ENCODE results near the gene JAML.

JAML gene

DNA sequence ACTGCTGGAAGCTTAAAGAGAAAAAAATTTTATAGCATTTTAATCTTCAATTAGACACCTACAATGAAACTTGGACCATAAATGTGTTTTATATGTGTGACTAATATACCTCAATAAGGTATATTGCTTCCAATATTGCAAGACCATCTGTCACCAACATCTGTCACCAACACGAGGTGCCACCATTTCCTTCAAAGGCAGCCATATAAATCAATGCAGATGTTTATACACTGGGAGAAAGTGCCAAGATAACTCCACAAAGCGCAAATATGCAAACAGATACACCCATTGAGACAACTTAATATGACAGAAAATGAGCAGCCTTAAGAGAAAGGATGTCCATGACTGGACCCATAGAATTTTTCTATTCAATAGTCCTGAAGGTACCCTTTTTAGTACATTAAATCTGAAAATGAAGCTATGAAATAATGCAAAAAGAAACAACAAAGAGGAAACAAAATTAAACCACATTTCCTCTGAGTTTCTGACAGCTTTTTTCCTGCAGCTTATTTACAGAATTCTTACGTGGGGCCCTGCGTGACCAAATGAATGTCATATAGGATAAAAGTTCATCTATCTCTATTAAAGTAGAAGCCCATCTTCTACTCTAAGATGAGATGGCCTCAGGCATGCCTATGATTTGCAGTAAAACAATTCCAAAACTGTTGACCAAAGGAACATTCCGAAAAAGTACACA lies 14.8 kb upstream of the JAML start:
- DNase-seq (ENCODE audit: low spot score), result no peak

DNA sequence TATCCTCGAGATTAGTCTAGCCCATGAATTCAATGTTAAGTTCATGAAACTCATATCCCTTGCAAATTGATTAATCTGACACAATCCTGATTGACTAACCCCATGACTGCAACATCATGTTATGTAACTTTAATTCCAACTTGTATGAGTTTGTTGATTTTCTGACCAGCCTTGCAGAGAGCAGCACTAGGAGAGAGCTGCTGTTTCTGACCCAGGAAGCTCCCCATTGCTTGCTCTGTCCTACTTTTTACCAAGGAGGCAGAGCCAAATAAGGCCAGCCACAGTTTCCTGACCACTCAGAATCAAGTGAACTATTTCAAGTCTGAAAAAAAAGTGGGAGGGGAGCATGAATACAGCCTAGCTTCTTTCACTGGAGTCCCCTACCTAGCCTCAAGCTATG lies 14.1 kb upstream of the JAML start:
- DNase-seq (ENCODE audit: low spot score), result no peak

DNA sequence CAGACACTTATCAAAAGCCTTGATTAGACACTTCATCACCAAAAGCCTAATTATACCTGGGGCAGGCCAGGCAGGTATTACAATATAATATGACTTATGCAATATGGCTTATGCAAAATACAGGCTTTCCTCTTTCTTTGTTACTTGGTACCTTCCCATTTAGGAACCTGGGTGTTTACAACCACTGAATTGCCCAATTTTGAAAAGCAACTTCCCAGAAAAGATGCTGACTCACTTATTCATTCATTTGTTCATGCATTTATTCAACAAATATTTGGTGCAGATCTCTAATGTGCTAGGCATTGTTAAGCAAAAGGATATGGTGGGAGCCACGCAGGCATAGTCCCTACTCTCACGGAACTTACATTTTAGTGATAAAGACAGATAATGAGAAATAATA lies 13.6 kb upstream of the JAML start:
- no peak for DNase-seq (ENCODE audit: low spot score)

DNA sequence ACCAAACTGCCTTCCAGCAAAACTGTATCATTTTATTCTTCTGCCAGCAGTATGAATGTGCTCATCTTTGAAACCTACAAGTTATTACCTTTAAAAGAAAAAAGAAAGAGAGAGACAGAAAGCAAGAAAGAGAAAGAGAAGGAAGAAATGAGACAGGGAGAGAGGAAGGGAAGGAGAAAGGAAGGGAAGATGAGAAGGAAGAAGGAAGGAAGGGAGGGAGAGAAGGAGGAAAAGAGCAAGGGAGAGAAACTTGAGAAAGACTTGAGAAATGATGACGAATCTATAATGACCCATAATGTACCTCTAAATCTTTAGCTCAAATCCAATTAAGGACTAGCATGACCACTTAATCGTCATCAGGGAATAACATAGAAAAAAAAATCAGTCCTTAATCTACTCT lies 11.4 kb upstream of the JAML start:
- no peak for DNase-seq (ENCODE audit: low spot score)

DNA sequence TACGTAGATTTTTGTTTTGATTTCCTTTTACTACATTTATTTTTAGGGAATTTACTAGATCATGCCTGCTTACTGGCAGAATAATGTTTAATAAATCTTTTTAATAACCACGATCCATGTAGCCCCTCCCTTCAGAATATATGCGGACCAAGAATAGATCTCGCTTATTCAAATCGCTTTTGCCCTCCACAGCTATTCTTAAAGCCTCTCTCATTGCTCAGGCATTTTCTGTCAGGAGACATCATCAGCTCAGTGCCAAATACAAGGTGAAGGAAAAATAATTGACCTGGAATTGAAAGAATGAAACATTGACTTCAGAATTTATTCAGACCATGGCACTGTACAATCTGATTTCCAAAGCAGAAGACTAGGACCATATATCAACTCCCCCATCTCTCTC lies 10.0 kb upstream of the JAML start:
- DNase-seq (ENCODE audit: low spot score), result no peak

DNA sequence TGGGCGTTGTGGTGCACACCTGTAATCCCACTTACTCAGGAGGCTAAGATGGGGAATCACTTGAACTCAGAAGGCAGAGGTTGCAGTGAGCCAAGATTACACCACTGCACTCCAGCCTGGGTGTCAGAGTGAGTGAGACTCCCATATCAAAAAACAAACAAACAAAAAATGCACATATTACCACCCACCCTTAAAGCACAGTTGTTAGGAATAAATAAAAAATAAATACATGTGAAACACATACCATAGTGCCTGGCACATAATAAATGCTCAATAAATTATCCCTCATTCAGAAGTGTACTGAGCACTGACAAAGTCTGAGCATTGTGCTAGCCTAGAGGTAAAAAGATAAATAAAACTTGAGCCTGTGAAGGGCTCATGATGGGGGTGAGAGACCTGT lies 9.0 kb upstream of the JAML start:
- no peak for DNase-seq (ENCODE audit: low spot score)

DNA sequence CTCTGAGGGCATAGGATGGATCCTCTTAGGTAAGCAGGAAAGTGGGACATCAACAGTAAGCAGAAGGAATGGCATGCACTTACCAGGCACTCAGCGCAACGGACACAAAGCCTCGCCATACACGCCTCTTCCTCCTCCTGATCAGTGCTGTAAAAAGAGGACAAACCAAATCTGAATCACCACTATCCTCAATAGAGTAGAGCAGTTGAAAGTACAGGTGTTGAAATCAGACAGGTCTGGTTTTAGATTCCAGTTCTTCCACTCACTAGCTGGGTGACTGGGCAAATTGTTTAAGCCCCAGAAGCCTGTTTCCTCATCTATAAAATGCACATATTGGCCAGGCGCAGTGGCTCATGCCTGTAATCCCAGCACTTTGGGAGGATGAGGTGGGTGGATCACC lies 8.6 kb upstream of the JAML start:
- DNase-seq (ENCODE audit: low spot score), result no peak

DNA sequence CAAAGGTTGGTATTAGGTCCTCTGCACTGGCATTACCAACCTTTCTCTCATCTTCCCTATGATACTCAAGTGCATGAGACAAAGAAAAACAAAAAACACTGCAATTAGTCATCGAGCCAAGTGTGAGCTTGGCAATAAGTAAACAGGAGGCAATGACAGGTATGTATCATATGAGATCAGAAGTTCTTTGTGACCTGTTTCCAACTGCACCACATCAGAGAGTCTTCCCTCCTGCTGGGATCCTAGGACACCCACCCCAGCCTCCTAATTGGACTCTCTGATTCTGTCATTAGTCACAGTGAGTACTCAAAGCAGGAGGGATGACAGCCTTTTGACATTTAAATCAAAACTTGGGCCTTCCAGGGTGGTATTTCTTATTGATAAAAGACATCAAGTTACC lies 7.8 kb upstream of the JAML start:
- no peak for DNase-seq (ENCODE audit: low spot score)

DNA sequence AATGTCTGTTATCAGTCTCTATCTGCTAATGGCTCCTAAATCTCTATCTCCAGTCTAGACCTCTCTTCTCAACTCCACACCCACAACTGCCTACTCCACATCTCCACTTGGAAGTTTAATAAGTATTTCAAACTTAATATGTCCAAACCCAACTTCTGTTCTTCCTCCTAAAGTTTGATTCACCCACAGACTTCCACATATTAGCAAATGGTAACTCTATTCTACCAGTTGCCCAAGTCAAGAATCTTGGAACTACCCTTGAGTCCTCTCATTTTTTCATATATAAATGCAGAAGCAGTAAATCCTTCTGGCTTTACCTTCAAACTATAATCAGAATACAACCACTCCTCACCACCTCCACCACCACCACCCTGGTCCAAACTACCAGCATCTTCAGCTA lies 6.7 kb upstream of the JAML start:
- DNase-seq (ENCODE audit: low spot score), result no peak

DNA sequence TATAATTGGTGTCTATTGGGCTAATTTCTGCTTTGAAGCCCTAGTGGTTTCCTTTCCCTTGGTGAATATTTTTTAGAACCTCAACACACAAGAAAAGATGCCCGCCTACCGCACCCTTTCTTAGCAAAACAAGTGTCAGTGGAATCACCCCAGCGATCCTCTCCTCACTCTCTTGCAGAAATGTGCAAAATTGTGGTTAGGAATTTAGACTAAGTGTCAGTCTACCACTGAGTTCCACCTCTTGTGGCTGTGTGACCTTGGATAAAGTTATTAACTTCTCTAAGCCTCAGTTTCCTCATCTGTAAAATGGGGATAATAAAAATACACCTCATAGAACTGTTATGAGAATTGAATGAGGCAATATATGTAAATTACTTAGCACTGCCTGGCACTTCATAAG lies 5.3 kb upstream of the JAML start:
- no peak for DNase-seq (ENCODE audit: low spot score)

DNA sequence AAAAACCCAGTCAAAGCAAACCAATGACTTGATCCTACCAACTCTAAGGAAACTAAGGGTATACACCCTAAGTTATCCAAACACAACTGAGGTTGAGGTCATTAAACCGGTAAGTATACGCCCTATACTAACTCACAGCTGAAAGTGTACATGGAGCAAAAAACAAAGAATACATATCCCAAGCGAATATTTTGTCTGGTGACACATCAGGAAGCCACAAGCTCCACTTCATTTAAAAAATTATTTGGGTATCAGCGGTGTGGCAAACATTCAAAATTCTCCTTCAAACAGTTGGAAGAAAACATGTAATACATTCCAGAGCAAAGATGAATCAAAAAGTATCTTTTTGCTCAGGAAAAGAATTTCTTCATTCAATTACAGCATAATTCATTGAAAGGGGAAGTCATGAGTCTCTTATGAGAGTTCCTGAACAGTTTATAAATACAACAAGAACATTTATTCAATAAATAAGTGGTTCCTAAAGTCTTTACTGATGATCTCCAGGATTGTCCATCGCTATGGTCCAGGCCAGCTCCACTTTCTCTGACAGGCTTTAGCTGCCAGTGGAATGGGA lies 4.5 kb upstream of the JAML start:
- no peak for DNase-seq (ENCODE audit: low spot score)

DNA sequence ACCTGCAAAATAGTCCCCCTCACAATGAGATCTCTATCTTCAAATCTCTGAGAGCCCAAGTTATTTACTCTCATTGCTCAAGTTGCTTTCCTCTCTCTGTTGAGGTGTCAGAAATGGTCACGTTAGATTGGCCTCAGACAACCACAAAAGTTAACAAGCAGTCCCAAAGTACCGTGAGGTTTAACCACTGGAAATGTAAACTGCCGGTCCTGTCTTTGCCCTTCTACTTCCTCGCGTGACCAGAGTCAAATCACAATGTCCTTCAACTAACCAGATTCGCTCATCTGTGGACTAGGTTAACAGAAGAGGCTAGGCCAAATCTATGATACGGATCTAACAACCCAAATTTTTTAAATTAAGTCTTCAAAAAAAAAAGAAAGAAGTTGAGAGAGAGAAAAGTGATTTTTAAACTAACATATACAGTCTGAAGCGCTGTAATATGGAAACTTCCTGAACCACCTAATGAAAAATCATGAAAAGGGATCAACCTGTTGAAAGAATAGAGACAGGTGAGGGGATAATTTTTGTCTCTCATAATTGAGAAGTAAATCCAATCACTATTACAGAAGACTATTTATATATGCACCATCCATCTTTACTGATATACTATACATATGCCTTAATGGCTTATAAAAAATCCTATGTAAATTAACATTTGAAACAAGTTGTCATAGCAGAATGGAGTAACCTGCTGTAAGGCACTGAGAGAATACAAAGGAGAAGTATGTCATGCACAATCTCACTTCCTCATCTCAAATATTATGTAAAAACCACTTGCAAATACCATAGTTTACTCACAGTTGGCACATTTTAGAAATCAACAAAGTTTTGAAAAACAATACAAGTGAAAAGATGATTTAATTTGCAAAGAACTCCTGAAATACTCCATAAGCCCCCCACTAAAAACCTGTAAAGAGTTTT lies 3.3 kb upstream of the JAML start:
- no peak for DNase-seq (ENCODE audit: low spot score)

DNA sequence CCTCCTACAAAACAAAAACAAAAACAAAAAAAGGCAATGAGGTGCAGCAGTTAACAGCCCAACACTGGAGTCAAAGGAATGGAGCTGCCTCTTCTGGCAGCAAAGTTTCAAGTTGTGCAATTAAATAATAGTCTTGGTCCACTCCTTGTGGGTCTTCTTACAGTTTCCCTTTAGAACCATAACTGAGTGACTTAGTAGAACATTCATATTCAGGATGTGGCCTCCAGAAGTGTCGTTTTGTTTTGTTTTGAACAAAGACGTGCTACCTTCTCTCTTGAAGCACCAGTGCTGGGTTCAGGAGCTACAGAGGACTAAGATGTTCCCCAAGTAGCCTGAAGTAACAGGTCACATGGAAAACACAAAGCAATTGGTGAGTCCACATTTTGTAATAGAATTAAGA lies 2.0 kb upstream of the JAML start:
- no peak for DNase-seq (ENCODE audit: low spot score)

DNA sequence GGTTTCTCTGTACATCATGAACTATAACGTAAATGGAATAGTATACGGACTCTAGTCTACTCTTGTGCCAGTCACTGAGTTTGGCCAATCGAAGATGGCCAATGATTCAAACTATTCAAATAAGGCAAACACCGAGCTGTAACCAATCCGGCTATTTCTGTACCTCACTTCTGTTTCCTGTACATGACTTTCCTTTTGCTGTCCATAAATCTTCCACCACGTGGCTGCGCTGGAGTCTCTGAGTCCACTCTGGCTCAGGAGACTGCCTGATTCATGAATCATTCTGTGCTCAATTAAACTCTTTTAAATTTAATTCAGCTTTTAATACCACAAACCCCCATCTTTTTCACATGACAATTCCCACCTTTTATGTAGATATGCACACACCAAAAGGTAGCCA lies 1.5 kb upstream of the JAML start:
- DNase-seq (ENCODE audit: low spot score), result peak; percentile 15

DNA sequence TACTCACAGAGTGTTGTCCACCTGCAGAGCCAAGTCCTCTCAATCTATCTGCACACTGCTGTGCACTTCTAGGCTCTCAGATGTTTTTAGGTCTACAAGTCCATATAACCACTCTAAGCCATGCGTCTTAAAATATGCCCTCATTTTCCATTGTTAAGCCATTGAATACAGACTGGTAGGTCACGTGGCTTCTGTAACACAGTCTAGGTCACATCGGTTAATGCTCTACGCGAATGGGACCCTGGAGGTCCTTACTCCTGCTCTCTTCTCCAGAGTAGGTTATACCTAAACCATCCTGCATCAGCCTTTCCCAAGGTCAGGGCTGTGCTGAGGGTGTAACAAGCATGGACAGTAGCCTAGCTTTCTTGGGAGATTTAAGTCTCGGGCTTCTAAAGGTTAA lies 819 bp downstream of the JAML start:
- DNase-seq (ENCODE audit: low spot score), result no peak

DNA sequence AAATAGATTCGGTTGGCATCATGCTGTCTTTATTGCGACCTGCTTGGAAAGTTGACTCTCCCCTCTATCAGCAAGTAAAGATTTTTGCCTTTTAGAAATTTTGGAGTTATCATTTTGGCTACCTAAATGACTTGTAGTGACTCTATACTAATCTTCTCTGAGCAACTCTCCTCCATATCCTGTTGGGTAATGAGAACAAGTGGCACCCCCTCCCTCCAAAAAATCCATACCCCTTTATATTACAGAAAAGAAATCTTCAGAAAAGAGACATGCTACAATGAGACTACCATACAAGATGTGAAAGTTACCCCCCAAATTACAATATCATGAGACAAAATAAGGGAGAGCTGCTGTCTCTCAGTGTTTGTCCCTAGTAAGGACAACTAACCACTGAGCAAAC lies 1.2 kb downstream of the JAML start:
- DNase-seq (ENCODE audit: low spot score), result no peak

DNA sequence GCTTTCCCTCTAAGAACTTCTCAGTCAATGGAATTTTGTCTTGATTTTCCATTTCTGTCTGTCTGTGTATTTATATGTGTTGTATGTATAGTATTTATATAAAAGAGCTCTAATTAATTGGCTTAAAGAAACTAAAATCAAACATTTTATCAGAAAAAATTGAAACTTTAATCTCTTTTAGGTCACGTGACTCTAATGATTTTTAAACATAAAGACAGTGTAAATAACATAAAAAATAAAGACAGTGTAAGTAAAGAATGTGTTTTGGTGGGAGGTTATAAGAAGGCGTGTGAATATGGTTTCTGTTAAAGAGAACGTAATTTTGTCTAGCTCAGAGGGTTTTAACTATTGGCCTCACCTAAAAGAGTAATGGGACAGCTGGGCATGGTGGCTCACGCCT lies 2.4 kb downstream of the JAML start:
- DNase-seq (ENCODE audit: low spot score), result no peak

DNA sequence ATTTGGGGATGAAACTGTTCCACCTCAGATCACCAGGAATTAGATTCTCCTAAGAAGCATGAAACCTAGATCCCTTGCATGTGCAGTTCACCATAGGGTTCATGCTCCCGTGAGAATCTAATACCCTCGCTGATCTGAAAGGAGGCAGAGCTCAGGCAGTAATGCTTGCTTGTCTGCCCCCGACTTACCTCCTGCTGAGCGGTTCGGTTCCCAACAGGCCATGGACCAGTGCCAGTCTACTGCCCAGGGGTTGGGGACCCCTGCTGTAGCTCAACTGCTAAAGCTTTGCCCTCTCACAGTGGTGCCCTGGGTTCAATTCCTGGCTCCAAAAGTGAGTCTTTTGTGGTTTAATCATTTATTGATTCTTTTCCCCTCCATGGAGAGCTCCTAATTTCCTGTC lies 3.4 kb downstream of the JAML start:
- no peak for DNase-seq (ENCODE audit: low spot score)

DNA sequence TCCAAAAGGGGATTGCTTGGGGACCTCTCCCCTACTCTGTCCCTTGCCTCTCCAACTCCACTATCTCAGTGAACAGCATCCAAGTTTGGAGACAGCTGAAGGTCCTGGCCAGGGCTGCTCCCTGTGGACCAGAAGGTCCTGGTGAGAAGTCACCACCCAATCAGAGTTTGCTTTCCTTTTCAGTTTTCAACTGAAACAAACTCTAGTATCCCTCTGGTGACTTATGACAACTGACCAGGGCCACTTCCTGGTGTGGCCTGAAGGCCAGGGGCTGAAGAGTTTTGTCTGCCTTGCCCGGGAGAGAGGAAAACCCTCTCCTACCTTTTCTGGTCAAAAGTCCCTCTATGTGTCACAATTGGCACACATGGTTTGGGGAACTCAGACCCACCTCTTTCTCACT lies 5.1 kb downstream of the JAML start:
- DNase-seq (ENCODE audit: low spot score), result no peak

DNA sequence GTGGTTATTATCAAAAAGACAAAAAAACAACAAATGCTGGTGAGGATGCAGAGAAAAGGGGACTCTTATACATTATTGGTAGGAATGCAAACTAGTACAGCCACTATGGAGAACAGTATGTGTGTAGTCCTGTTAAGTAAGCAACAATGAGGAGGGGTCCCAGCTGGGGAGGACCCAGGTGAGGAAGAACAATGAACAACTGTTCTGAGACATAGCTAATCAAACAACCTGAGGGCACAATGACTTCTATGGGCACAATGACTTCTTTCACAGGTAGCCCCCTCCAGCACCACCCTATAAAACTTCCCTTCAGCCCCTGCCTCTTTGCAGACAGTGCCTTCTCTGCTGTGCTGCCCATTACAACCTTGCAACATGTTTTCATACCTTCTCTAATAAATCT lies 5.6 kb downstream of the JAML start:
- no peak for DNase-seq (ENCODE audit: low spot score)

DNA sequence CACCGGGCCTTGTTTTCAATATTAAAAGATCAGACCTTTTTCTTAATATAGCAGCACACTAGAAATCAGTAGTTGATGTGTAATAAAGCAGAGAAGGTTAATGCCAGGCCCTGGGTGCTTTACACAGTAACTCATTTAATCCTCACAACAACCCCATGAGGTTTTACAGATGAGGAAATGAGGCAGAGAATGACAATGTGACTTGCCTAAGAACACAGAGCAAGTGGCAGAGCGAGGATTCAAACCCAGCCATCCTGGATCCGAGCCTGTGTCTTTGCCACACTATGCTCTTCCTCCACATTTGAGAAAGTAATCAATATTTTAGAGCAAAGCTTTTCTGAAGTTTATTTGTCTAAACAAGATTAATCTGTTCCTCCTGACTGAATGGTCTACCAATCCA lies 7.2 kb downstream of the JAML start:
- DNase-seq (ENCODE audit: low spot score), result no peak

DNA sequence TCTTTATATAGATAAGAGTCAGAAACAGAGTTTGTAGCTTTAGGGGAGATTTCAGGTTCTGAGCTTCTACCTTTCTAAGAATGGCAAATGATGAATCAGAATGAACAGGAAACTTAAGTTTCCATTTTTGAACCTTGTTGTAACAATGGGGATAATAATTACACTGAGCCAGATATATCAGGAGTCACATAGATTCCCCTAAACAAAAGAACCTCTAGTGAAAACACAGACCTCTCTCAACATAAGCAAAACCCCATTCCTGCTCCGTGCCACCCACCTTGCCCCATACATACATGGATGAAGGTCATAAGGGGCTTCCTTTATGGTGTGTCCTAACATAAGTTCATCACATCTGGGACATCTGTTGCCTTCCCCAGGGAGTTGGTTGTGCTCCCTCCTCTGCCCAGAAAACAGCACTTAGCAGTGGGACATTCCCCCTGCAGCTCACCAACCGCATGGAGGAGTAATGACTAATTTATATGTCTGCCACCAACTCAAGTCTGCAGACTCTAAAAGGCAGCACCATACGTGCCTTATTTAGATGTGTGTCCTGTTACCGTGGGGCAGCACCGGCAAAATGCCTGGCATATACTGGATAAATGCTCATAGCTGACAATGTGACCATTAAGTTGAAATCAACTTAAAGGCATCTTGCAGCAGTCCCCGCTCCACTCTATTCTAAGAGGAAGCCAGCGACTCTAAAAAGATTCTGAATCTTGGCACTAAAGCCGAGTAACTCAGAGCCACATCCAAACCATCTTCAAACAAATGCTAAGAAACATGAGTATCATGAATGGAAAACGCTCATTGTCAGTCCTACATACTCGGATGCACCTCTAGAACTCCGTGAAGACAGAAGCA lies 8.0 kb downstream of the JAML start:
- DNase-seq (ENCODE audit: low spot score), result no peak

Measured in RKO (cell line).